Heart left ventricle (tissue), 13 donors: ENCODE measurements around the gene EHMT1.

Source experiments
- CTCF ChIP-seq, 12 donors: fragments of 200-600 bp; sonication (generic) in 4 of 12; IDR thresholded peaks; one replicate each; pipeline versions ENCODE4 v1.5.0 to v1.8.0; 2018 to 2022; ENCODE audit warnings: antibody characterized with exemption in 12 of 12, mild to moderate bottlenecking in 5 of 12
- POLR2A ChIP-seq, 2 donors: fragments of 450-650 bp; IDR thresholded peaks; one replicate each; pipeline ENCODE4 v1.6.1; 2017; ENCODE audit warnings: antibody characterized with exemption in 2 of 2, mild to moderate bottlenecking in 2 of 2, moderate library complexity in 2 of 2
- donor health status: ischemic (EF 13 %, LVEDD 7.1; RV severe dilation, severe dysfunction).
- donor health status: DM: no; HTN: yes; CAD: no.
- donor health status: DM: no; HTN: no; CAD: no.
- donor health status: ischemic (EF 25% LVEDD 6.9; RV normal size, moderate dysfunction).
- donor health status: ischemic (EF 25% LVEDD 5.7; RV mildly dilated, moderate dysfunction).
- donor health status: ischemic (EF 35%, LVEDD 5.7; RV mildly dilated, moderate dysfunction).
- donor health status: nonischemic (EF 11% LVEDD 7.7; RV severe dilation, severe dysfunction).
- donor health status: DM: yes; HTN: yes; CAD: no.
- donor health status: PGD.
- donor health status: ischemic (EF 29% LVEDD 5.4; RV normal size, mild dysfunction).
- donor health status: nonischemic (EF 23%, LVEDD 6.1; RV moderate dilation, normal function).

GRCh38 chr9:137674976-137675320 lies 56.1 kb downstream of the EHMT1 start:
- no peak for TF ChIP-seq CTCF (IDR thresholded peaks at IDR 0.05)
- no peak for TF ChIP-seq POLR2A (IDR thresholded peaks at IDR 0.05)
